ENCODE measurements around the gene NUB1. TPM values are rescaled to one million over a fixed set of nuclear protein-coding genes. Genes with fewer than 3 reads are reported as not detected.

NUB1 gene
- total RNA-seq, 4 donors from 2014 or later, result 39.3 to 70.8 (median 41.7) TPM

DNA sequence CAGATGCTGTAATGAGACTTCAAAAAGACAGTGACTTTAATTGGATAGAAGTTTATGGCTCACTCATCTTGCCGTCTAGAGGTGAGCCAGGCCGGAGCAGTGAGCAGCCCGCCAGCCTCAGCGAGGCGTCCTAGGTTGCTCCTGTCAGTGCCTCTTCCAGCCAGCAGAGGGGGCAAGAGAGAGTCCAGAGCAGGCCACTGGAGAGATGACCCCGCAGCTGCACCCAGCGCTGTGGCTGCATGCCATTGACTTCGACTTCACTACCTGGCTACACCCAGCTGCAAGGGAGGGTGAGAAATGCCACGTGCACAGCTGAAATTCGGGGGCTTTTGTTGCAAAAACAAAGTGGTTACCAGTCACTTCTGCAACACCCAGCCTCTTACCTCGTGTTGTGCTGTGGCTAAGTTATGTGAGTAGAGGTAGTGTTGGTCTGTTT, 26.5 kb downstream of the NUB1 start:
- Histone ChIP-seq H3K4me1 (peaks cover 5% of the 10 kb centered on the region), H3K27ac (no peak overlapping the region), H3K9me3 (no peaks in the 10 kb centered on the region)

GRCh38 chr7:151371266-151371665, 29.7 kb downstream of the NUB1 start:
- peaks cover 5% of the 10 kb centered on the region for H3K4me1 ChIP-seq
- H3K4me3 ChIP-seq, result no peak overlapping the region
- no peak overlapping the region for H3K27ac ChIP-seq
- TF ChIP-seq, protein P1, sequence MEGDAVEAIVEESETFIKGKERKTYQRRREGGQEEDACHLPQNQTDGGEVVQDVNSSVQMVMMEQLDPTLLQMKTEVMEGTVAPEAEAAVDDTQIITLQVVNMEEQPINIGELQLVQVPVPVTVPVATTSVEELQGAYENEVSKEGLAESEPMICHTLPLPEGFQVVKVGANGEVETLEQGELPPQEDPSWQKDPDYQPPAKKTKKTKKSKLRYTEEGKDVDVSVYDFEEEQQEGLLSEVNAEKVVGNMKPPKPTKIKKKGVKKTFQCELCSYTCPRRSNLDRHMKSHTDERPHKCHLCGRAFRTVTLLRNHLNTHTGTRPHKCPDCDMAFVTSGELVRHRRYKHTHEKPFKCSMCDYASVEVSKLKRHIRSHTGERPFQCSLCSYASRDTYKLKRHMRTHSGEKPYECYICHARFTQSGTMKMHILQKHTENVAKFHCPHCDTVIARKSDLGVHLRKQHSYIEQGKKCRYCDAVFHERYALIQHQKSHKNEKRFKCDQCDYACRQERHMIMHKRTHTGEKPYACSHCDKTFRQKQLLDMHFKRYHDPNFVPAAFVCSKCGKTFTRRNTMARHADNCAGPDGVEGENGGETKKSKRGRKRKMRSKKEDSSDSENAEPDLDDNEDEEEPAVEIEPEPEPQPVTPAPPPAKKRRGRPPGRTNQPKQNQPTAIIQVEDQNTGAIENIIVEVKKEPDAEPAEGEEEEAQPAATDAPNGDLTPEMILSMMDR (IDR thresholded peaks at IDR 0.05), result no peak
- TF ChIP-seq POLR2AphosphoS5 (IDR thresholded peaks at IDR 0.05) (no peak), EP300 (IDR thresholded peaks at IDR 0.05) (no peak), POLR2A (IDR thresholded peaks at IDR 0.05) (no peak)
- peaks cover 65% of the 10 kb centered on the region for H3K36me3 ChIP-seq
- whole genome bisulfite sequencing, result 95% methylated on average over 2 of the region's 2 CpGs
- DNase-seq (ENCODE audit: low spot score in 2 of 2), result peak; percentile 49 to 56
- H3K27me3 ChIP-seq, result no peaks in the 10 kb centered on the region
- H3K9me3 ChIP-seq, result no peaks in the 10 kb centered on the region

More for the DNA sequence above, 26.5 kb downstream of the NUB1 start:
- 14% methylated on average over 11 of the region's 11 CpGs for WGBS
- H3K36me3 ChIP-seq, result peaks cover 39% of the 10 kb centered on the region
- TF ChIP-seq POLR2AphosphoS5 (IDR thresholded peaks at IDR 0.05), result no peak
- TF ChIP-seq POLR2A (IDR thresholded peaks at IDR 0.05), result no peak
- no peak for TF ChIP-seq EP300 (IDR thresholded peaks at IDR 0.05)
- TF ChIP-seq, protein P1 (IDR thresholded peaks at IDR 0.05), result peak; percentile 94 to 95
- DNase-seq (ENCODE audit: low spot score in 2 of 2), result peak in 1 of 2 donors; percentile 87
- no peak overlapping the region for H3K4me3 ChIP-seq
- no peaks in the 10 kb centered on the region for H3K27me3 ChIP-seq

GRCh38 chr7:151372612-151373265, 31.1 kb downstream of the NUB1 start:
- Histone ChIP-seq H3K27ac (no peak overlapping the region), H3K9me3 (no peaks in the 10 kb centered on the region), H3K36me3 (peaks cover 79% of the 10 kb centered on the region), H3K4me1 (peaks cover 5% of the 10 kb centered on the region), H3K4me3 (no peak overlapping the region), H3K27me3 (no peaks in the 10 kb centered on the region)
- no peak for TF ChIP-seq POLR2AphosphoS5 (IDR thresholded peaks at IDR 0.05)
- no peak for TF ChIP-seq EP300 (IDR thresholded peaks at IDR 0.05)
- TF ChIP-seq, protein P1 (IDR thresholded peaks at IDR 0.05), result no peak
- TF ChIP-seq POLR2A (IDR thresholded peaks at IDR 0.05), result no peak
- 92% methylated on average over 10 of the region's 10 CpGs for WGBS
- DNase-seq (ENCODE audit: low spot score in 2 of 2), result peak; percentile 33 to 72

DNA sequence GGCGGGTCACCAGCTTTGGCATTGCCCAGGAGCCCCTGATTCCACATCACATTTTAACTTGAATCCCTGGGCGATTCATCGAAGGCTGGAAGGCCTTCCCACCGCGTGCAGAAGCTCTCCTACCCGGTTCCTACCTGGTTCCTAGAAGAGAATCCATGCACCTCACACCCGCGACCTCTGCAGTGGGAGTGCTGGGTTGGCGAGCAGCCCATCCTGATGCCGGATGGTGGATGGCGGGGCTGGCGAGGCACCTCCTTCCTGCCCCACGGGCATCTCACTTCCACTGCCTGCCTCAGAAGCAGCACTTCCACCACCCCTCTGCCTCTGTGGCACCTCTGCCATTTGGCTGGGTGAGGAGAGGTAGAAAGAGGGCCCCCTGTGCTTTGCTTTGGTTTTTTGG, 32.0 kb downstream of the NUB1 start:
- no peaks in the 10 kb centered on the region for H3K4me1 ChIP-seq
- H3K27ac ChIP-seq, result no peak overlapping the region
- peak; percentile 46 to 68 for DNase-seq (ENCODE audit: low spot score in 2 of 2)
- H3K27me3 ChIP-seq, result no peaks in the 10 kb centered on the region
- 71% methylated on average over 13 of the region's 13 CpGs for WGBS
- no peak overlapping the region for H3K4me3 ChIP-seq
- H3K36me3 ChIP-seq, result peaks cover 87% of the 10 kb centered on the region
- no peak for TF ChIP-seq EP300 (IDR thresholded peaks at IDR 0.05)
- TF ChIP-seq POLR2AphosphoS5 (IDR thresholded peaks at IDR 0.05), result no peak
- no peak for TF ChIP-seq POLR2A (IDR thresholded peaks at IDR 0.05)
- TF ChIP-seq, protein P1 (IDR thresholded peaks at IDR 0.05), result no peak
- no peaks in the 10 kb centered on the region for H3K9me3 ChIP-seq

- Histone ChIP-seq H3K27me3 (no peaks in the 10 kb centered on the region), H3K27ac (no peak overlapping the region), H3K4me3 (no peak overlapping the region), H3K36me3 (peaks cover 86% of the 10 kb centered on the region), H3K4me1 (no peaks in the 10 kb centered on the region), H3K9me3 (no peaks in the 10 kb centered on the region)
- WGBS, result 88% methylated on average over 15 of the region's 15 CpGs
- TF ChIP-seq, protein P1 (IDR thresholded peaks at IDR 0.05), result no peak
- TF ChIP-seq POLR2AphosphoS5 (IDR thresholded peaks at IDR 0.05), result no peak
- TF ChIP-seq POLR2A (IDR thresholded peaks at IDR 0.05), result no peak
- TF ChIP-seq EP300 (IDR thresholded peaks at IDR 0.05), result no peak
- peak; percentile 50 to 72 for DNase-seq (ENCODE audit: low spot score in 2 of 2)
These were observed 32.5 kb downstream of the NUB1 start for GRCh38 chr7:151374139-151374538.
